K562 (cell line): ENCODE measurements around the gene GNAZ.

Experiments
- CTCF ChIP-seq, 3 experiments: IDR thresholded peaks in 2 of 3; conservative IDR thresholded peaks in 1 of 3; 2 replicates each; pipeline ENCODE4 v1.5.1; 2011 to 2012; ENCODE audit warnings: low read length in 3 of 3, mild to moderate bottlenecking in 3 of 3, control low read depth in 2 of 3, improper control_type of control experiment in 1 of 3, inconsistent platforms in 1 of 3, low read depth in 1 of 3, mixed read lengths in 1 of 3, moderate library complexity in 1 of 3; ENCODE audit not compliant: insufficient read depth in 2 of 3
- ETS1 ChIP-seq: conservative IDR thresholded peaks from 2 replicates; pipeline ENCODE4 v1.6.1; 2011; ENCODE audit warnings: low read depth, mild to moderate bottlenecking, low read length; ENCODE audit not compliant: control insufficient read depth
- HCFC1 ChIP-seq: IDR thresholded peaks from 2 replicates; pipeline ENCODE4 v1.6.1; 2012; ENCODE audit warnings: low read depth, low read length, improper control_type of control experiment
- IRF1 ChIP-seq: sonication (generic); formaldehyde crosslinking; IDR thresholded peaks from 2 replicates; pipeline ENCODE4 v1.8.0; 2022; ENCODE audit warnings: missing genetic modification reagents, mild to moderate bottlenecking, borderline replicate concordance
- POLR2A ChIP-seq: fragments of 450-650 bp; conservative IDR thresholded peaks from 2 replicates; pipeline ENCODE4 v1.6.1; 2016
- SNAPC5 ChIP-seq: fragments of 250-450 bp; sonication (Bioruptor Pico); IDR thresholded peaks from 2 replicates; pipeline ENCODE4 v1.8.0; 2021; ENCODE audit warnings: moderate library complexity, mild to moderate bottlenecking, inconsistent platforms
- STAT5B ChIP-seq: fragments of 250-450 bp; sonication (Bioruptor Pico); IDR thresholded peaks from 2 replicates; pipeline ENCODE4 v1.8.0; 2021; ENCODE audit warnings: mild to moderate bottlenecking, inconsistent platforms
- ZFP1 ChIP-seq: fragments of 450-650 bp; formaldehyde crosslinking; IDR thresholded peaks from 2 replicates; pipeline ENCODE4 v1.4.0; 2020; ENCODE audit warnings: mild to moderate bottlenecking, mixed read lengths
- ZNF311 ChIP-seq: fragments of 250-450 bp; sonication (Bioruptor Pico); IDR thresholded peaks from 2 replicates; pipeline ENCODE4 v1.4.0; 2020; ENCODE audit warnings: mild to moderate bottlenecking, moderate library complexity

GRCh38 chr22:23033116-23033905 lies 37.0 kb upstream of the GNAZ start:
- no peak for TF ChIP-seq ZNF311 (CRISPR knock-in tag)
- no peak for TF ChIP-seq ETS1
- no peak for TF ChIP-seq CTCF (IDR thresholded peaks at IDR 0.05 in 2 of 3, conservative IDR thresholded peaks at IDR 0.05 in 1 of 3; ENCODE audit: insufficient read depth in 2 of 3, low read depth in 1 of 3, low read length in 3 of 3)
- TF ChIP-seq IRF1 (CRISPR knock-in tag): no peak
- TF ChIP-seq SNAPC5 (CRISPR knock-in tag): no peak
- no peak for TF ChIP-seq HCFC1
- TF ChIP-seq ZFP1 (CRISPR knock-in tag): no peak
- no peak for TF ChIP-seq POLR2A
- no peak for TF ChIP-seq STAT5B
